ENCODE measurements around the gene SLC39A9. TPM values are rescaled to one million over a fixed set of nuclear protein-coding genes. Genes with fewer than 3 reads are reported as not detected.
A peak's percentile ranks its signal among the peaks of the same experiment; 100 is the strongest.
"Not testable (repeated sequence)": the region's sequence is repeated elsewhere in the genome, so short reads cannot be mapped to it uniquely, and the experiment has no call there.

Gene SLC39A9
- total and polyA plus RNA-seq, 2 of the 13 experiments (the other 11 are each of a cell fraction or from before 2014, with no cell fraction given), result 46.6 to 69.5 TPM

GRCh38 chr14:69387311-69387710, 11.2 kb upstream of the SLC39A9 start (continued):
- TF ChIP-seq, protein P1, sequence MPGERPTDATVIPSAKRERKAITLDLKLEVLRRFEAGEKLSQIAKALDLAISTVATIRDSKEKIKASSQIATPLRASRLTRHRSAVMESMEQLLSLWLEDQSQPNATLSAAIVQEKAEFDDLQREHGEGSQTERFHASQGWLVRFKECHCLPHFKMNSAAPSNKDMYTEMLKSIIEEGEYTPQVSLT (CRISPR knock-in tag; IDR thresholded peaks at IDR 0.05; ENCODE audit: borderline replicate concordance, low read depth), result no peak
- TF ChIP-seq ZFP41 (CRISPR knock-in tag; IDR thresholded peaks at IDR 0.05; ENCODE audit: borderline replicate concordance) (no peak), HMGA1 (CRISPR knock-in tag; conservative IDR thresholded peaks at IDR 0.05) (no peak)

DNA sequence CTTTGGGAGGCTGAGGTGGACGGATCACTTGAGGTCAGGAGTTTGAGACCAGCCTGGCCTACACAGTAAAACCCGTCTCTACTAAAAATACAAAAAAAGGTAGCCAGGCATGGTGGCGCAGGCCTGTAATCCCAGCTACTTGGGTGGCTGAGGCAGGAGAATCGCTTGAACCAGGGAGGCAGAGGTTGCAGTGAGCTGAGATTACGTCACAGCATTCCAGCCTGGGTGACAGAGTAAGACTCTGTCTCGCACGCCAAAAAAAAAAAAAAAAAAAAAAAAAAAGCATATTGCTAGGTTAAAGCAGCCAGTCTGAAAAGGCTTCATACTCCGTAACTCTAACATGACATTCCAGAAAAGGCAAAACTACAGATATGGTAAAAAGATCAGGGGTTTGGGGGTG, 7.1 kb upstream of the SLC39A9 start:
- POLR2A ChIA-PET, result interaction anchor here (1.0 kb wide), 1 partner anchor 12 kb away, joined by 3 read pairs; no protein-coding TSS in a partner anchor
- CTCF ChIA-PET (ENCODE audit: low intra/inter-chr PET ratio, low total read pairs); H3K4me2 ChIP-seq (ENCODE audit: low read depth, low read length); in situ Hi-C loops (cut with HindIII; ENCODE audit: extremely low pct_ligation_motif_present, low pct_unique_long_range_greater_than_20kb); H3K9ac ChIP-seq (ENCODE audit: insufficient read depth, low read depth, low read length); H2AFZ ChIP-seq (ENCODE audit: low read length); BruUV-seq (replicated peaks); H3K9me3 ChIP-seq (ENCODE audit: low read length); FAIRE-seq; DNase-seq (ENCODE audit: low spot score); intact Hi-C loops (cut with micrococcal nuclease; ENCODE audit: unreplicated experiment); H3K4me3 ChIP-seq (replicated peaks in 1 of 3; ENCODE audit: insufficient read depth in 1 of 3, low read depth in 2 of 3, low read length in 3 of 3); H3K27me3 ChIP-seq (ENCODE audit: control insufficient read depth in 1 of 2, insufficient read depth in 2 of 2, low read length in 2 of 2); H3K27ac ChIP-seq (ENCODE audit: extremely low read length, insufficient read depth, low read length); ATAC-seq: not testable (repeated sequence)
- Histone ChIP-seq H4K20me1 (ENCODE audit: insufficient read depth, low read length) (peaks cover 42% of the 10 kb centered on the region), H3K79me2 (ENCODE audit: insufficient read depth, low read length) (peaks cover 95% of the 10 kb centered on the region), H3K36me3 (replicated peaks in 1 of 2; ENCODE audit: control insufficient read depth in 1 of 2, insufficient read depth in 2 of 2, low read length in 2 of 2) (peaks cover 23 to 73% of the 10 kb centered on the region in 2 experiments), H3K4me1 (ENCODE audit: insufficient read depth, low read length) (peaks cover 60% of the 10 kb centered on the region)
- 81% methylated on average over 8 of the region's 8 CpGs for WGBS (ENCODE audit: low lambda C conversion rate)
- peak; percentile 59 for TF ChIP-seq TEAD3 (CRISPR knock-in tag; optimal IDR thresholded peaks at IDR 0.05; ENCODE audit: borderline replicate concordance)
- TF ChIP-seq, protein P2, sequence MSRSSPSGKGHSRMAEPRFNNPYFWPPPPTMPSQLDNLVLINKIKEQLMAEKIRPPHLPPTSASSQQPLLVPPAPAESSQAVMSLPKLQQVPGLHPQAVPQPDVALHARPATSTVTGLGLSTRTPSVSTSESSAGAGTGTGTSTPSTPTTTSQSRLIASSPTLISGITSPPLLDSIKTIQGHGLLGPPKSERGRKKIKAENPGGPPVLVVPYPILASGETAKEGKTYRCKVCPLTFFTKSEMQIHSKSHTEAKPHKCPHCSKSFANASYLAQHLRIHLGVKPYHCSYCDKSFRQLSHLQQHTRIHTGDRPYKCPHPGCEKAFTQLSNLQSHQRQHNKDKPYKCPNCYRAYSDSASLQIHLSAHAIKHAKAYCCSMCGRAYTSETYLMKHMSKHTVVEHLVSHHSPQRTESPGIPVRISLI (CRISPR knock-in tag; IDR thresholded peaks at IDR 0.05; ENCODE audit: borderline replicate concordance), result peak; percentile 57; the same call in 1 of the 2 replicates
- peak; percentile 36; the same call in 1 of the 2 replicates for TF ChIP-seq ZBTB38 (CRISPR knock-in tag; IDR thresholded peaks at IDR 0.05)

Measured in HepG2 (cell line).